ENCODE measurements around the gene PCNT.
"Not testable (repeated sequence)": the region's sequence is repeated elsewhere in the genome, so short reads cannot be mapped to it uniquely, and the experiment has no call there.

PCNT gene

DNA sequence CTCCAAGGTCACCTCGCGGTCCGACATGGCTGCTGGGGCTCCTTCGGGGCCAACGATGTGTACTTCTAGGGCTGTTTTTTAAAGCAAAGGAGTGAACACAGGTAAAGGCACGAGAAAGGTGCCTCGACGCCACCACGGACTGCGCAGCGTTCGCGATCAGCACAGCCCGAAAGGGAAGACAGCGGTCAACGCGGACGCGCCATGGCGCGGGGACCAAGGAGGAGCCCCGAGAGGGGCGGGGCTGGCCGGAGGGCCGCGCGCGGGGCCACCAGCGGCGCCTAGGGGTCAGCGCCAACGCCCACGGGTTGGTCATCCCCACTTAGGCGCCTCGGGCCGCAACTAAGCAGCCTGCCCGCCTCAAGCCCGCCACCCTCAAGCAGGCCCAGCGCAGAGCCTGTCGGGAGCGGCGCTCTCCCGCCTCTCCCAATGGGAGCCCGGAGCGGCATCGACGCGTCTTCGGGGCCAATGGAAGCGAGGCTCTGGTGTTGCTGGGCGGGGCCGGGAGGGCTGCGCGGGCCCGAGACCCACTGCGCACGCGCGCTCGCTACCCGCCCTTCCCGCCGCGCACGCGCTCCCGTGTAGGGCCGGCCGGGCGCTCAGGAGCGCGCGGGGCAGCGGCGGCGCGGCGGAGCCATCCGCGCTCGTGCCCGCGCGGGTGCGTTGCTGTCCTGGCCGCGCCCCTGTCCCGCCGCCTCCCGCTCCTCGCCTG is 134.5 kb downstream of the PCNT start, which contains the start of gene DIP2A:
Gene DIP2A, plus strand, starts transcription at position 577 of the 709 bp plus-strand sequence. CDS start 241 bp downstream, outside the sequence.
- DNase-seq = peak; percentile 94

DNA sequence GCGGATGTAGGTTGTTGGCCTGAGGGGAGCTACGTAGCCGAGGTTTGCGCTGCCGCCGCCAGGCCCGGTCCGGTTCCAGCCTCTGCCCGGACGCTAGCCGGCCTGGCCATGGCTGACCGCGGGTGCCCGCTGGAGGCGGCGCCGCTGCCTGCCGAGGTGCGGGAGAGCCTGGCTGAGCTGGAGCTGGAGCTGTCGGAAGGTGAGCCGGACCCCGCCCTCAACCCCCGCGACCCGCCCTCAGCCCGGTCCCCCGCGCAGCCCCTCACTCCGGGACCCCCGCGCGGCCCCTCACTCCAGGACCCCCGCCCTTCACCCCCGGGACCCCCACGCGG is 135.0 kb downstream of the PCNT start:
- no peak for DNase-seq

DNA sequence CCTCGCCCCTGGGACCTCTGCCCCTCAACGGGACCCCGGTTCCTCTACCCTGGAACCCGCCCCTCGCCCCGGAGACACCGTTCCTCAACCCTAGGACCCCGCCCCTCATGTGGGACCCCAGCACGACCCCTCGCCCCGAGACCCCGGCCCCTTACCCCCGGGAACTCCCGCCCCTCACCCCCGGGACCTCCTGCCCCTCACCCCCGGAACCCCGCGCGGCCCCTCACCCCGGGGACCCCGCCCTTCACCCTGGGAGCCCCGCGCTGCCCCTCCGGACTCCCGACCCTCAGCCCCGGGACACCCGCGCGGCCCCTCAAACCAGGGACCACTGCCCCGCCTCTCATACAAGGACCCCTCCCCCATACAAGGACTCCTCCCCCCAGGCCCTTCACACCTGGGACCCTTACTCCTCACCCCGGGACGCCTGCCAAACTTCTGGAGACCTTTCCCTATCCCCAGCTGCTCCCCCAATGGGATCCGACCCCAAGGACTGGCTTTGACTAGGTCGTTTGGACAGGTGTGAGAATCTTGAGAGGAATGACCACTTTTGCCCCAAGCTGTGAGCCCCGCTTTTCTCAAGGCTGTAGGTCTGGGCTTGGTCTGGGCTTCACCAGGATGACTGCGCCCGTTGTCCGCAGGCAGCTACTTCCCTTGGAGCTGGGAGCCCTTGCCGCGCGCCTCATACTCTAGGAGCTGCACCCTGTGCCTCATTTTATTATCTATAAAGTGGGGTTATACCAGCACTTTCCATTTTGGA is 135.6 kb downstream of the PCNT start:
- no peak for DNase-seq

DNA sequence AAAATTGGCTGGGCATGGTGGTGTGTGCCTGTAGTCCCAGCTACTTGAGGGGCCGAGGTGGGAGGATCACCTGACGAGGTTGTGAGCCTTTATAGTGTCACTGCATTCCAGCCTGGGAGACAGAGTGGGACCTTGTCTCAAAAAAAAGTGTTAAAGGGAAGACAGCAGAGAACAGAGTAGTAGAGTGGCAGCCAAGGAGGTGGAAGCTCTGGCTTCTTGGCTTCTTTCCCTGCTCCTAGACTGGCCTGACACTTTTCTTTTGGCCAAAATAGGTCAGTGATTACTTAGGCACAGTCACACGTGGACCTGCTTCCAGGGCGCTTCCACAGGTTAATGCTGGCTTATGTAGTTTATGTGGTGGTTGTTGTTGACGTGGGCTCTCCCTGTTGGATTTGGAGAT is 138.0 kb downstream of the PCNT start:
- DNase-seq = no peak

DNA sequence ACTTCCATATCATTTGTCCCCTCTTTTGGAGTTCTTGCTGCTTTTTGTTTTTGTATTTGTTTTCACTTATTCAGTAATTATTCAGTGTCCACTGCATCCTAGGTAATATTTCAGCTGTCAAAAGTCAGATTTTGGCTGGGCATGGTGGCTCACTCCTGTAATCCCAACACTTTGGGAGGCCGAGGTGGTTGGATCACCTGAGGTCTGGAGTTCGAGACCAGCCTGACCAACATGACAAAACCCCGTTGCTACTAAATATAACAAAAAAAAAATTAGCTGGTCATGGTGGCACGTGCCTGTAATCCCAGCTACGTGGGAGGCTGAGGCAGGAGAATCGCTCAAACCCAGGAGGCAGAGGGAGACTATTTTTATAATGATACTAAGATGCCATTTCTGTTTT is 141.2 kb downstream of the PCNT start:
- DNase-seq = not testable (repeated sequence)

DNA sequence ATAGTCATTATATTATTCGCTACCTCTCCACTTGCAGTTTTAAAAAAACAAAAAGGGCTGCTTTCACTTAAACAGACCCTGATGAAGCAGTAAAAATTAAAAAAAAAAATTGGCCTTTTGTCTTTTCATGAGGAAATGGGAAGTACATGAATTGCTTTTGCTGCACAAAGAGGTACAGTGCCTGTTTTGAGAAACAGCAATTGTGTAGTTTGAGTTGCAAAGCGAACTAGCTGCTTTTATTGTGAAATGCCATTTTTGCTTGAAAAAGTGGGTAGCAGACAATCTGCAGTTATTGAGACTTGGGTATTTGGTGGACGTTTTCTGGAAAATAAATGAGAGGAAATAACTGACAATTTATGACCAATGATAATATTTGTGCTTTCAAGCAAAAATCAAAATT is 141.7 kb downstream of the PCNT start:
- DNase-seq = no peak

DNA sequence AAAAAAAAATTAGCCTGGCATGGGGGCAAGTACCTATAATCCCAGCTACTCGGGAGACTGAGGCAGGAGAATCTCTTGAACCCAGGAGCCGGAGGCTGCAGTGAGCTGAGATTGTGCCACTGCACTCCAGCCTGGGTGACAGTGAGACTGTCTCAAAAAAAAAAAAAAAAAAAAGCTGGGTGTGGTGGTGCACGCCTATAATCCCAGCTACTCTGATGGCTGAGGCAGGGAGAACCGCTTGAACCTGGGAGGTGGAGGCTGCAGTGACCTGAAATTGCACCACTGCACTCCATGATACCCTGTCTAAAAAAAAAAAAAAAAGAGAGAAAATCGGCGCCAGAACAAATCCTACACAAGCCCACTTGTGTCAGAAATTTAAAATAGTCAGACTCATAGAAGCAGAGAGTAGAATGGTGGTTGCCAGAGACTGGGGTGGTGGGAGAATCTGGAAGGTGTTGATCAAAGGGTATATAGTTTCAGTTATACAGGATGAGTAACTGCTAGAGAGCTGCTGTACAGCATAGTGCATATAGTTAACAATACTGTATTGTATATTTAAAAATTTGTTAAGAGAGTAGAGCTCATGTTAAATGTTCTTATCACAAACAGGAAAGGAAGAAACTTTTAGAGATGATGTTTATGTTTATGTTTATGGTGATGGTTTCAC is 144.3 kb downstream of the PCNT start:
- DNase-seq = no peak

DNA sequence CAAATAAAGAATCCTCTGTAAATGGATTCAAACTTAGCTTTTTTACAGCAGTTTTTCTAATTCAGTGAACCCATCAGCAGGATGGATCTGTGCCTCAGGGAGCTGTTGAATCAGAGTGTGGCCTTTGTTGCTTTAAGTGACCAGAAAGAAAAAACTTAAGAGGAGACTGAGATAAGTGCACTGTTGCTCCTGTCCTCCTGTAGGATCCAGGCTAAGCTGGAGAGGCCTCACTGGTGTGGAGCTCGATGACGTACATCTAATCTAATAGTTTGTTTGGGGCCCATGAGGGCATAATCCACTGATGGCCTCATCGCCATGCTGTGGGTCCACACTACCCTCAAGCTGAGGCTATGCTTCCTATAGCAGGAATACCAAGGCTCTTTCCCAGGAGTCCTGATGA is 145.3 kb downstream of the PCNT start:
- DNase-seq = no peak

DNA sequence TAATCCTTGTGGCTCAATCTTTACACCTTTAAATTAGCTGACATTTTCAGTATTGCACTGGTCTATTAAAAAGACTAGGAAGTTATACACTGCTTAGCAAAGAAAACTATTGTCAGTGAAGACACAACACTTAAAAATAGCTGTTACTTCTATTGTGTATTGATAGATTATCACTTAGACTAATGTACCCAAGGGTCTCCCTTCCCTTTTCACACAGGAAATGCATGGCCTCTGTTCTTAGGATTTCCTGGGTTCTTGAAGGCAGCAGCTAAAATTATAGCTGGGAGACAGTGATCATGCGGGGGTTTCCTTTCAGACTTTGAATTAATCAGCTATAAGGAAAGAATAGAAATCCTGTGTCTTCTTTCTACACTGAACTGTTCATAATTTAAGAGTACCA is 147.6 kb downstream of the PCNT start:
- DNase-seq = no peak

DNA sequence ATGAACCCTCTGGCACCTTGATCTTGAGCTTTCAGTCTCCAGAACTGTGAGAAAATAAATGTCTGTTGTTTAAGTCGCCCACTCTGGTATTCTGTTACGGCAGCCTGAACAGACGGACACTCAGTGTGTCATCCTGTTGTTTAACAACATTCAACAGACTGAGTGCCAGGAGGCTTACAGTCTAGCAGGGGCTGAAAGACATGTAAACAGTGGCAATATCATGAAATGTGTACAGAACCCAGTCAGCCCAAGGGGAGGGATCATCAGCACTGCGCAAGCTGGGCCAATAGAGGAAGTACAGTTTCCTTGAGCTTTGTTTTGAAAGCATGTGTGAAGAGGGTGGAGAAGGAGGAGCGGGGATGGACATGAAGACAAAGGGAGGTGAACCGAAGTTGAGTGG is 148.3 kb downstream of the PCNT start:
- DNase-seq = peak; percentile 14

DNA sequence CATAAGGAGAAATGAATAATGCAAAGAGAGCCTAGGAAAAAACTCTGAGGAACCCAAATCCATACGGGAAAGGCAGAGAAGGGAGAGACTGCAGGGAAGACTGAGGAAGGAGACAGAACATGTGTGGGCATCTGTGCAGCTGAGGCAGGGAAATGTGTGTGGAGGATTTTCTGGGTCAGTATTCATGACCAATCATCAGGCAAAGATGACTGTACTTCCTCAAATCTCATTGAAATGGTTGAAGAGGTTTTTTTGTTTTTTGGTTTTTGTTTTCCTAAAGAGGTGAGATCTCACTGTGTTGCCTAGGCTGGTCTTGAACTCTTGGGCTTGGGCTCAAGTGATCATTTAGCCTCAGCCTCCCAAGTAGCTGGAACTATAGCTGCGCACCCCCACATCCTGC is 150.4 kb downstream of the PCNT start:
- DNase-seq = no peak

DNA sequence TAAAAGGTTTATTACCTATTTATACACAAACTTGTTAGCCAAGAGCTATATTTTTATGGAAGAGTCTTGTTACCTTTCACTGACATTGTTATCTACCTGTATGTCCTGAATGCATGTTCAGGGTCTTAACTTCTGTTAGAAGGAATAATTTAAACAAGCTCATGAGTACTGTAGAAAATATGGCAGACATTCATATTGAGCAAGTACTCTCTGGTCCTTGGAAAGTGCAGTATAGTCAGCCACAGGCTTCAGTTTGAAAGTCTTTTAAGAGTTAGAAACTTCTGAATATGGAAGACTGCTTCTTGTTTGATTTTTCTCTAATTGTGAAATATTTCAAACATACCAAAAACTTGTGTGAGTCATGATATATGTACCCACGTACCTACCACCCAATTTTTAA is 151.3 kb downstream of the PCNT start:
- DNase-seq = no peak

DNA sequence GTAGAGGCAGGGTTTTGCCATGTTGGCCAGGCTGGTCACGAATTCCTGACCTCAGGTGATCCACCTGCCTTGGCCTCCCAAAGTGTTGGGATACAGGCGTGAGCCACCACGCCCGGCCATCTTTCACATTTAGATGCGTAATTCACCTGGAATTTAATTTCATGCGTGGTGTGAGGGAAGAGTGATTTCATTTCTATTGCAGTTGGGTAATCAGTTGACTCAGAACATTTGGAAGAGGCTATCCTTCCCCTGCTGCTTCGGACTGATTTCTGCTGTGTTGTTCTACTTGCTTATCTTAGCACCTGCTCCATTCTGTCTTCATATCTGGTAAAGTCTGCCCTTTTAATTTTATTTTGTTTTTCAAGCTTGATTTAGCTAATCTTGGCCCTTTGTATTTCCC is 153.8 kb downstream of the PCNT start:
- DNase-seq = no peak

DNA sequence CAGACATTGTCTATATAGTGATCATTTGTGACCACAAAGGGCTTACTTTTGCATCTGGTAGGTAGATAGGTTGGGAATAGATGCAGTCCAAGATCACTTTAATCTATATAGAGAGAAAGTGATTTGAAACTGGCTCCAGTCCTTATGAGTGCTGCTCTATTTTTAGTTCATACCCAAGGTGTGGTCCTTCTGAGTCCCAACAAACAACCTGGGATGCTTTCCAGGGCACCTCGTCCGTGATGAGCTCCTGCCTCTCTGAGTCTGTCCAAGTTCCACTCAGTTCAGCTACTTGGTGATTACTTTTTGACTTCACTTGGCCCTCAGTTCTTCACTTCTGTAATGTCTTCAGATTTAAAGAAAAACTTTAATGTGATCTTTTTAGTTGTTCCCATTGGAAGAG is 155.0 kb downstream of the PCNT start:
- DNase-seq = no peak

DNA sequence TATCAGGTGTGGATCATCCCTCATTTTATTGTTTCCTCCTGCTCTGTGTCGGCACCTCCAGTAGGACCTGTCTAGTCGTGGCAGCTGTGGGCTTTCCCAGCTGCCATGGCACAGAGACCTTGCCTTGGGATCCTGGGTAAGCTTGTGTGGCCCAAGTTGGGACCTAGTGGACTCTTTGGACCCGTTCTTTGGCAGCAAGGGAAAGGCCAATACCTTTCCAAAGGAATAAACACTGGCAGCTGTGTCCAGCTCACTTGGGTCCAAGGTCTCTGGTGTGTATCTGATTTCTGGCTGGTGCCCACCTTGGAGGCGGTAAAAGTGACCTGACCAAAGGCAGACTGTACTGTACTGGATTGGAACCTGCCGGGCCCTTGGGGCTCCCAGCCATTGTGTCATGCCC is 156.5 kb downstream of the PCNT start:
- no peak for DNase-seq

DNA sequence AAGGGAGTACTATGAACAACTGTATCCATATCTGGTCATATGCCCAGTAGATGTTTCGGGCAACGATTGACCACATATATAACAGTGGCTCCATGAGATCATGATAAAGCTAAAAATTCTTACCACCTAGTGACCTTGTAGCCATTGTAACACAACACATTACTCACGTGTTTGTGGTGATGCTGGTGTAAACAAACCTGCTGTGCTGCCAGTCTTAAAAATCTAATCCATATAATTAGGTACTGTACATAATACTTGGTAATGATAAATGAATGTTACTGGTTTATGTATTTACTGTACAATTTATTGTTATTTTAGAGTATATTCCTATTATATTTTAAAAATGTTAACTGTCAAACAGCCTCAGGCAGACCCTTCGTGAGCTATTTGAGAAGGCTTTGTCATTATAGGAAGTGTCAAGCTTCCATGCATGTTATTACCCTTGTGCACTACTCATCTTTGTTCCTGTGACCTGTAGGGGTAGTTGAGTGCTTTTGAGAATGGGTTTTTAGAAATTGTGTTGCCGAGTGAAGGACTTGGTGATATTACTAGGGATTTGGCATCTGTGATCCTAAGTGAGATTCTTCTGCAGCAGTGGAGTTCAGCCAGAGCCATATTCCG is 158.4 kb downstream of the PCNT start:
- no peak for DNase-seq

DNA sequence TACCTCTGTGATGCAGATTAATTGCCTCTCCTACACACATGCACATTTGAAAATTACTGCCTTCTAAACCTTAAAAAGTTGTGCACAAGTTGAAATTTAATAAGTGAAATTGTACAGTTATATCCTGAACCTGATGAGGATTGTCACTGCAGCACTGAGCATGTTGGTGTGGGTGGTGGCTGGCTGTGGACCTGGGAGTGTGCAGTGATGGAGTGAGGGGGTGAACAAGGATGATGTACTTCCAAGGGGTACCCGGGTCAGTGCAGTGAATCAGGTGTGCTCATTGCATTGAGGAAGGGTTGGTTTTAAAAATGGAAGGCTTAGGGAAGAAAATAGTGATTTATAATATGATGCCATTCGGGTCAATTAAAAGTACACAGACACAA is 158.9 kb downstream of the PCNT start:
- no peak for DNase-seq

DNA sequence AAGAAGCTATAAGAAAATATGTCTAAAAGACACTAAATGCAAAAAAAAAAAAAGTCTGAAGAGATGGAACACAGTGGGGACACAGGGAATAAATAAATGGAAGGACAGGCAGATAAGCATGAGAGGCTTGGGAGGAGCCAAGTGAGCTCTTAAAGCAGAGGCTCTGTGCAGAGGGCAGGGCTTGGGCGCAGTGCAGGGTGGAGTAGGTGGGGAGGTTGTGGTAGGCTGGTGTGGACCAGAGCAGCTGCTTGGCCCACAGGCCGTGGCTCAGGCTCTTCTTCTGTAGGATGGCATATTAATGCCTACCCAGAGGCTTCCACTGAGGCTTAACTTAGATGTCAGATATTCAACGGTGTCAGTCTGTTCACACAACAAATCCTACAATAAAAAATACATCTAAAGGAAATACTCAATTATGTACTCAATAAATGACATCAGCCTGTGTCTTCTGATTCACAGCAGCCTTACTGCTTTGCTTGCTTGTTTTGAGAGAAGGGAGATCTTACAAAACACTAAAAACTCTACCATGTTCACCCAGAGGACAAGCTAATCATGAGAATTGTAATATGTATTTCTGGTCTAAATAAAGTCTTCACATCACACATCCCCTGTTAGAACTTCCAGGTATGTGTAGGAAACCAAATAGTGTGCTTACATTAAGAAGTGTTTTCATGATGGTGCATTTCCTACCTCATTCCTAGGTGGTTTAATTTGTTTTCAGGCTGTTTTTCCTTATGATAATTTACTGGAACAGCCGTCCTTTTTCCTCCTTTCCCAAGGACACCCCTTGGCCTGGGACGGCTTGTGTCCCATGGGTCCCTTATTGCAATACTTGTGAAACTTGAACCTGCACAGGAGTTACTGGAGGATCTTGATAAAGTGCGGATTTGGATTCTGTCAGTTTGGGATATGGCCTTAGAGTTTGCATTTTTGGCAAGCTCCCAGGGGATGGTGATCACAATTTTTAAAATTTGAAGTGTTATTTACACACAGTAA is 159.6 kb downstream of the PCNT start:
- DNase-seq = no peak

DNA sequence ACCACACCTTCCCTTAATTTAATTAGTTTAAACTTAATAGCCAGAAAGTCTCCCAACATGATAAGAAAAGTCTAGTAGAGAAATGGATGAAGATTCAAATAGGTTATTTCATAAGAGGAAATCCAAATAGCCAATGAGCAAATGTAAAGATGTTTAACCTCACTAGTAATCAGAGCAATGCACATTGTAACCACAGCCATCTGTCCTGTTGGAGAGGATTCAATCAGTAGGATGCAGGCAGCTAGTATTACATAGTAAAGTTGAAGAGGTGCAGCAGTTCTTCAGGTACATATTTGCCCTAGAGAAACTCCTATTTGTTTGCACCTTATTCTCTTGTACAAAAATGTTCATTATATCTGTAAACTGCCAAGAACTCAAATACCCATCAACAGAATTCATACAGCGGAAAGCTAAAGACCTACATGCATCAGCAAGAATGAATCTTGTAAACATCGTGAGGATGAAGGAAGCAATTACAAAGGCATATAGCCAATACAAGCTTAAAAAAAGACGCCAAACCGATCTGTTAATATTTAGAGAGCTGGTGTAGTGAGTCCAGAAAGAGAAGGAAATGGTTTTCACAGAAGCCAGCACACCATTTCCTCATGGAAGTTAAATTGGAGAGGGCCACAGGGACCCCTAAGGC is 162.6 kb downstream of the PCNT start:
- peak; percentile 60 for DNase-seq

DNA sequence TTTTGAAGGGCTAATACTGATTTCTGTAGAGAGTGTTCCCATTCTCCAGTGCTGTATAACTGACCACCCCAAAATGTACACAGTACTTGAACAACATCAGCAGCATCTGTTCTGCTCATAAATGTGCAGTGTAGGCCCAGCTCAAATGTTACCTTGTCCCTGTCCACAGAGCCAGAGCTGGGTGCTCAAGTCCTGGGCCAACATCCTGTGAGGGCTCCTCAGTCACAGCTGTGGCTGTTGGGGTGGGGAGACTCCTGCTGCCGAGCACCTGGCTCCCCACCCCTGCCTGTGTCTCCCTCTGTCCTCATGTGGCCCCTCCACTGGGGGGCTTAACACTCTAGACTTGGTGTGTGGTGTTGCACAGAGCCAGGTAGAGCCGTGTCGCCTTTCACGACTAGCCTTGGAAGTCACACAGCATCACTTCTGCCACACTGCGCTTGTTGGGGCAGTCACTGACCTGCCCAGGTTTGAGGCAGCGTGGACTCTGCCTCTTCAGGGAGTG is 165.3 kb downstream of the PCNT start:
- DNase-seq = no peak

DNA sequence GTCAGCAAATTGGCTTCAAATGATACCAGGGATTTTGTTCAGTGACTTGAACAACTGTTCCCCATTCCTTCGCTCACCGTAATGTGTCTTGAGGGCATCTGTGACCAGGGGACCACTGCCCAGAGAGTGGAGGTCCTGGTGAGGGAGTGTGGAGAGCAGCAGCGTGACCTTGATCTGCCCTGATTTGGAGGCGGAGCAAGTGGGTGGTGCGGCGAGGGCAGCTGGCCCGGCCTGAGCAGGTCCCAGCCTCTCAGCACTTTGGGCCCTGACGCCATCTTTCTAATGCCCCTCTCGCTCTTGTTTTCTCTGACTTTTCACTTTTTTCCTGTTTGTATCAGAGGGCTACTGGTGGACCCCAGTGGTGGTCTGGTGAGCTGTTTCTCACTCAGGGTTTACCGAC is 165.8 kb downstream of the PCNT start:
- DNase-seq = no peak

DNA sequence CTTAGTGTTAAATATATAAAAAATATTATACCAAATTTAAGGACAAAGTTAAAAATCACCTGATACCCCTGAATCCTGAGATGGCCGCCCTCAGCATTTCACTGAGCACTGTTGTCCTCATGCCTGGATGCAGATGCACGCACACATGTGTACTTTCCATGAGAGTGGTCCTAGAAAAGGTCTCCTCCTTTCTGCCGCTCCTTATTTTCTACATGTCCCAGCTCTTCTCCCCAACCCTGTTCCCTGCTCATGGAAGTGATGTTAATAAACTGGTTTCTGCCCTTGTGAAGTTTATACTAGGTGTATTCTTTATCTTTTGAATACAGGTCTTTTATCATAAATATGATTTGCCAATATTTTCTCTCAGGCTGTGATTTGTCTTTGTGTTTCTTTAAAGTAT is 167.6 kb downstream of the PCNT start:
- no peak for DNase-seq

All from NCI-H1694 treated with DMSO at 0.1 percent for 48 hours (cell line).